ENCODE results near the gene FZD10.

FZD10 gene

GRCh38 chr12:130127912-130128789 lies 34.1 kb upstream of the FZD10 start:
- no peaks in the 10 kb centered on the region for H3K9me3 ChIP-seq (ENCODE audit: low read depth, low read length)
- DNase-seq (ENCODE audit: low read depth, low spot score) = no peak
- no peak overlapping the region for H3K4me3 ChIP-seq
- H3K27ac ChIP-seq = no peak overlapping the region
- TF ChIP-seq EZH2 (IDR thresholded peaks at IDR 0.05) = no peak
- no peak for TF ChIP-seq FOXP2 (optimal IDR thresholded peaks at IDR 0.05; ENCODE audit: control extremely low read depth, extremely low read length, insufficient read depth)
- no peaks in the 10 kb centered on the region for H3K36me3 ChIP-seq (ENCODE audit: insufficient read depth, low read length)
- H3K9ac ChIP-seq (ENCODE audit: insufficient read length) = no peak overlapping the region

- Histone ChIP-seq H3K9ac (ENCODE audit: insufficient read length) (no peak overlapping the region), H3K36me3 (ENCODE audit: insufficient read depth, low read length) (no peaks in the 10 kb centered on the region), H3K4me3 (no peak overlapping the region), H3K27ac (no peak overlapping the region), H3K9me3 (ENCODE audit: low read depth, low read length) (no peaks in the 10 kb centered on the region)
- TF ChIP-seq POLR2AphosphoS5 (IDR thresholded peaks at IDR 0.05; ENCODE audit: borderline replicate concordance, low read depth, low read length) (no peak), FOXP2 (optimal IDR thresholded peaks at IDR 0.05; ENCODE audit: control extremely low read depth, extremely low read length, insufficient read depth) (no peak), EZH2 (IDR thresholded peaks at IDR 0.05) (no peak)
- no peak for DNase-seq (ENCODE audit: low read depth, low spot score)
Observed at GRCh38 chr12:130128790-130129735, 33.2 kb upstream of the FZD10 start.

DNA sequence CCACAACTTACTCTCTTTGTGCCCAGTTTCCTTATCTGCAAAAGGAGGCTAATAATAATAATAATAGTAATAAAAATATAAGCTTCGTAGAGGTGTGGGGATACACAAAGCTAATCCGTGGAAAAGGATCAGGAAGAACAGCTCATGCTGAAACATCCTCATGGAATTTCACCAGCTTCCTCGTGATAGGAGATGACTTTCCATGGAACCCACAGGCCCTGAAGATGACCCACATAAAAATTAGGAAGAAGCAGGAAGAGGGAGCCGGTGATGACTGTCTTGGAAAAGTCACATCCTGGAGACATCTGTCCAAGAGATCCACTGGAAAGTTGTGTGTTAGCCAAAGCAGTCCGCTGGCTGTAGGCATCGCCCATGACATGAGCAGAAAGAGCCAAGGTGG lies 31.9 kb upstream of the FZD10 start:
- Histone ChIP-seq H3K9me3 (ENCODE audit: low read depth, low read length) (no peaks in the 10 kb centered on the region), H3K4me3 (no peak overlapping the region), H3K36me3 (ENCODE audit: insufficient read depth, low read length) (no peaks in the 10 kb centered on the region), H3K9ac (ENCODE audit: insufficient read length) (no peak overlapping the region), H3K27ac (no peak overlapping the region)
- DNase-seq (ENCODE audit: low read depth, low spot score) = no peak
- TF ChIP-seq EZH2 (IDR thresholded peaks at IDR 0.05) (no peak), FOXP2 (optimal IDR thresholded peaks at IDR 0.05; ENCODE audit: control extremely low read depth, extremely low read length, insufficient read depth) (no peak), POLR2AphosphoS5 (IDR thresholded peaks at IDR 0.05; ENCODE audit: borderline replicate concordance, low read depth, low read length) (no peak)

DNA sequence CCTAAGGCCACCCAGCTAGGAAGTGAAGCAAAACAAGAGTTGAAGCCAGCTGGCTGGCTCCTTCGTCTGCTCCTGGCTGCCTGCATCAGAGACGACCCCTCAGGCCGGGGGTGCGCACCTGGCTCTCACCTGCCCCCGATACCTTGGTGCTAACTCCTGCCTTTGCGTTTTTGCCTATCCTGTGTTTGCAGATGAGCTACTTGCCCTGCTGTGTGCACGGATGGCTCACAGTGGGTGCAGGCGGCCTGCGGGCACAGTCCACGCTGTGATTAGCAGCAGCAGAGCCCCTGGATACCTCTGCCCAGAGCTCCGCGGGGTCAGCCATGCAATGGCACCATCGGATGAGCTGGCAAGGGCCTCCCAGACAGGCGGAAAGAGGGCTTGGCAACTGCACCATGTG lies 31.2 kb upstream of the FZD10 start:
- Histone ChIP-seq H3K9ac (ENCODE audit: insufficient read length) (no peak overlapping the region), H3K27ac (no peak overlapping the region), H3K9me3 (ENCODE audit: low read depth, low read length) (no peaks in the 10 kb centered on the region), H3K4me3 (no peak overlapping the region), H3K36me3 (ENCODE audit: insufficient read depth, low read length) (no peaks in the 10 kb centered on the region)
- no peak for TF ChIP-seq FOXP2 (optimal IDR thresholded peaks at IDR 0.05; ENCODE audit: control extremely low read depth, extremely low read length, insufficient read depth)
- no peak for TF ChIP-seq EZH2 (IDR thresholded peaks at IDR 0.05)
- TF ChIP-seq POLR2AphosphoS5 (IDR thresholded peaks at IDR 0.05; ENCODE audit: borderline replicate concordance, low read depth, low read length) = no peak
- no peak for DNase-seq (ENCODE audit: low read depth, low spot score)

- H3K9me3 ChIP-seq (ENCODE audit: low read depth, low read length) = no peaks in the 10 kb centered on the region
- H3K4me3 ChIP-seq = no peak overlapping the region
- H3K27ac ChIP-seq = no peak overlapping the region
- TF ChIP-seq POLR2AphosphoS5 (IDR thresholded peaks at IDR 0.05; ENCODE audit: borderline replicate concordance, low read depth, low read length) = no peak
- H3K9ac ChIP-seq (ENCODE audit: insufficient read length) = no peak overlapping the region
- no peaks in the 10 kb centered on the region for H3K36me3 ChIP-seq (ENCODE audit: insufficient read depth, low read length)
- DNase-seq (ENCODE audit: low read depth, low spot score) = no peak
Observed at GRCh38 chr12:130131801-130132200, 30.5 kb upstream of the FZD10 start.

GRCh38 chr12:130132831-130133511 lies 29.3 kb upstream of the FZD10 start:
- no peaks in the 10 kb centered on the region for H3K36me3 ChIP-seq (ENCODE audit: insufficient read depth, low read length)
- DNase-seq (ENCODE audit: low read depth, low spot score) = no peak
- no peak for TF ChIP-seq POLR2AphosphoS5 (IDR thresholded peaks at IDR 0.05; ENCODE audit: borderline replicate concordance, low read depth, low read length)
- no peak overlapping the region for H3K4me3 ChIP-seq
- H3K9me3 ChIP-seq (ENCODE audit: low read depth, low read length) = no peaks in the 10 kb centered on the region
- no peak overlapping the region for H3K9ac ChIP-seq (ENCODE audit: insufficient read length)
- no peak overlapping the region for H3K27ac ChIP-seq

GRCh38 chr12:130133851-130134562 lies 28.3 kb upstream of the FZD10 start:
- TF ChIP-seq FOXP2 (optimal IDR thresholded peaks at IDR 0.05; ENCODE audit: control extremely low read depth, extremely low read length, insufficient read depth) (no peak), POLR2AphosphoS5 (IDR thresholded peaks at IDR 0.05; ENCODE audit: borderline replicate concordance, low read depth, low read length) (no peak), EZH2 (IDR thresholded peaks at IDR 0.05) (no peak)
- H3K9ac ChIP-seq (ENCODE audit: insufficient read length) = no peak overlapping the region
- H3K36me3 ChIP-seq (ENCODE audit: insufficient read depth, low read length) = no peaks in the 10 kb centered on the region
- H3K27ac ChIP-seq = no peak overlapping the region
- no peak for DNase-seq (ENCODE audit: low read depth, low spot score)
- H3K9me3 ChIP-seq (ENCODE audit: low read depth, low read length) = no peaks in the 10 kb centered on the region
- H3K4me3 ChIP-seq = no peak overlapping the region

- no peak overlapping the region for H3K9ac ChIP-seq (ENCODE audit: insufficient read length)
- no peak for TF ChIP-seq POLR2AphosphoS5 (IDR thresholded peaks at IDR 0.05; ENCODE audit: borderline replicate concordance, low read depth, low read length)
- no peak for TF ChIP-seq FOXP2 (optimal IDR thresholded peaks at IDR 0.05; ENCODE audit: control extremely low read depth, extremely low read length, insufficient read depth)
- no peak for TF ChIP-seq EZH2 (IDR thresholded peaks at IDR 0.05)
- DNase-seq (ENCODE audit: low read depth, low spot score) = no peak
- H3K36me3 ChIP-seq (ENCODE audit: insufficient read depth, low read length) = no peaks in the 10 kb centered on the region
- H3K9me3 ChIP-seq (ENCODE audit: low read depth, low read length) = no peaks in the 10 kb centered on the region
- no peak overlapping the region for H3K27ac ChIP-seq
- no peak overlapping the region for H3K4me3 ChIP-seq
Observed at GRCh38 chr12:130134563-130134915, 27.7 kb upstream of the FZD10 start.

Data from SK-N-MC (cell line).